IMR-90 (cell line): ENCODE data around the gene S1PR4. TPM values are rescaled to one million over a fixed set of nuclear protein-coding genes. Genes with fewer than 3 reads are reported as not detected.

Source experiments
- ATAC-seq: fragments of 200-7000 bp; cut with Tn5 transposase; 2 replicates; pipeline ENCODE4 v1.9.1; 2020; ENCODE audit warnings: low read depth, mild to moderate bottlenecking, moderate library complexity
- BruUV-seq: library from RNA; stranded (reverse); fragments of 400-500 nt; replicated peaks from 2 replicates; lab custom pipeline; 2021; lab: Mats Ljungman, UMichigan
- CTCF ChIA-PET: fragments of 300-600 bp; formaldehyde crosslinking; extraction: SDS; loops from one replicate; lab custom pipeline; 2021; ENCODE audit warnings: antibody characterized with exemption; lab: Yijun Ruan, JAX
- POLR2A ChIA-PET: fragments of 300-600 bp; sonication (Branson Sonifier 250); formaldehyde crosslinking; loops from one replicate; lab custom pipeline; 2022; ENCODE audit warnings: antibody characterized with exemption; ENCODE audit not compliant: unreplicated experiment; lab: Charles Lee
- DNase-seq: peaks from one replicate; pipeline ENCODE4 v3.0.0; 2013
- H2AFZ ChIP-seq: replicated peaks from 2 replicates; pipeline ENCODE3; 2013; ENCODE audit warnings: low read length, mild to moderate bottlenecking; ENCODE audit not compliant: poor library complexity
- H2AK5ac ChIP-seq: 2 replicates; pipeline ENCODE4 v1.6.1; 2013; ENCODE audit warnings: low read depth, low read length, inconsistent platforms
- H2AK9ac ChIP-seq: replicated peaks from 2 replicates; pipeline ENCODE3; 2013; ENCODE audit warnings: mild to moderate bottlenecking, low read depth, low read length, moderate library complexity; ENCODE audit not compliant: poor library complexity
- H2BK120ac ChIP-seq: 2 replicates; pipeline ENCODE4 v1.6.1; 2013; ENCODE audit warnings: low read depth, low read length, inconsistent platforms
- H2BK15ac ChIP-seq: 3 replicates; pipeline ENCODE4 v1.6.1; 2013; ENCODE audit warnings: low read depth, low read length, inconsistent platforms
- H2BK20ac ChIP-seq: 2 replicates; pipeline ENCODE4 v1.6.1; 2013; ENCODE audit warnings: low read depth, mild to moderate bottlenecking, inconsistent platforms, low read length, moderate library complexity
- H2BK5ac ChIP-seq: 2 replicates; pipeline ENCODE4 v1.6.1; 2013; ENCODE audit warnings: mild to moderate bottlenecking, low read depth, low read length, inconsistent platforms; ENCODE audit not compliant: poor library complexity, severe bottlenecking
- H3K14ac ChIP-seq: replicated peaks from 2 replicates; pipeline ENCODE4 v1.6.1; 2013; ENCODE audit warnings: low read depth, low read length, inconsistent platforms
- H3K18ac ChIP-seq: 2 replicates; pipeline ENCODE4 v1.6.1; 2013; ENCODE audit warnings: low read depth, low read length, control low read depth
- H3K23ac ChIP-seq: 2 replicates; pipeline ENCODE4 v1.6.1; 2013; ENCODE audit warnings: low read depth, low read length, inconsistent platforms
- H3K27ac ChIP-seq: 2 replicates; pipeline ENCODE4 v1.5.1; 2013; ENCODE audit warnings: mild to moderate bottlenecking, control low read depth, low read length; ENCODE audit not compliant: insufficient read depth
- H3K27me3 ChIP-seq: 2 replicates; pipeline ENCODE4 v1.6.1; 2013; ENCODE audit warnings: low read length; ENCODE audit not compliant: control insufficient read depth, insufficient read depth
- H3K36me3 ChIP-seq: 2 replicates; pipeline ENCODE4 v1.6.1; 2013; ENCODE audit warnings: low read length, mixed read lengths; ENCODE audit not compliant: control insufficient read depth, insufficient read depth
- H3K4ac ChIP-seq: 2 replicates; pipeline ENCODE4 v1.6.1; 2013; ENCODE audit warnings: low read depth, low read length, inconsistent platforms
- H3K4me1 ChIP-seq: 2 replicates; pipeline ENCODE4 v1.6.1; 2013; ENCODE audit warnings: low read length, mixed read lengths; ENCODE audit not compliant: control insufficient read depth, insufficient read depth
- H3K4me2 ChIP-seq: 2 replicates; pipeline ENCODE4 v1.6.1; 2013; ENCODE audit warnings: low read depth, mild to moderate bottlenecking, control low read depth, low read length, moderate library complexity
- H3K4me3 ChIP-seq: 2 replicates; pipeline ENCODE4 v1.5.1; 2013; ENCODE audit warnings: low read depth, mild to moderate bottlenecking, control low read depth, low read length, moderate library complexity; ENCODE audit not compliant: insufficient read depth
- H3K56ac ChIP-seq: 2 replicates; pipeline ENCODE4 v1.6.1; 2013; ENCODE audit warnings: low read length, inconsistent platforms; ENCODE audit not compliant: insufficient read depth; ENCODE audit errors: extremely low read depth
- H3K79me1 ChIP-seq, 2 experiments: 2 replicates each; pipeline ENCODE4 v1.6.1; 2013; ENCODE audit warnings: low read length in 2 of 2, inconsistent platforms in 1 of 2, low read depth in 1 of 2
- H3K9ac ChIP-seq: 2 replicates; pipeline ENCODE4 v1.6.1; 2013; ENCODE audit warnings: low read depth, low read length, control low read depth
- H3K9me1 ChIP-seq: 2 replicates; pipeline ENCODE4 v1.6.1; 2013; ENCODE audit warnings: low read length, inconsistent platforms; ENCODE audit not compliant: insufficient read depth
- H3K9me3 ChIP-seq: 2 replicates; pipeline ENCODE4 v1.6.1; 2013; ENCODE audit warnings: low read length; ENCODE audit not compliant: control insufficient read depth, insufficient read depth
- H4K20me1 ChIP-seq: 2 replicates; pipeline ENCODE4 v1.6.1; 2013; ENCODE audit warnings: low read length, inconsistent platforms; ENCODE audit not compliant: insufficient read depth
- H4K5ac ChIP-seq: 2 replicates; pipeline ENCODE4 v1.6.1; 2013; ENCODE audit warnings: mild to moderate bottlenecking, low read depth, low read length, control low read depth
- H4K8ac ChIP-seq, 2 experiments: 2 replicates each; pipeline ENCODE4 v1.6.1; 2013; ENCODE audit warnings: low read depth in 2 of 2, low read length in 2 of 2, control low read depth in 1 of 2, inconsistent platforms in 1 of 2
- H4K91ac ChIP-seq: 2 replicates; pipeline ENCODE4 v1.6.1; 2013; ENCODE audit warnings: low read depth, low read length, inconsistent platforms; ENCODE audit not compliant: insufficient read depth
- CTCF ChIP-seq: conservative IDR thresholded peaks from 2 replicates; pipeline ENCODE4 v1.5.1; 2012; ENCODE audit warnings: mild to moderate bottlenecking, low read depth, low read length, improper control_type of control experiment
- MAZ ChIP-seq: IDR thresholded peaks from 2 replicates; pipeline ENCODE4 v1.6.1; 2012; ENCODE audit warnings: low read depth, mild to moderate bottlenecking, low read length, improper control_type of control experiment, moderate library complexity, borderline replicate concordance
- NFE2L2 ChIP-seq: fragments of 150-350 bp; IDR thresholded peaks from 2 replicates; pipeline ENCODE4 v1.6.1; 2016; ENCODE audit warnings: low read depth, mild to moderate bottlenecking, low read length
- WGBS, 2 experiments: methylation state at CpG; one replicate each; pipeline versions ENCODE4 v1.1.5 to v1.1.7; 2013; ENCODE audit warnings: missing lambda C conversion rate in 2 of 2; ENCODE audit not compliant: insufficient read length in 1 of 2; ENCODE audit errors: extremely low coverage in 2 of 2; 5-methylcytosine and 5-hydroxymethylcytosine counted together
- dilution Hi-C: fragments of 300-500 bp; cut with HindIII; formaldehyde crosslinking; loops from one replicate; pipeline ENCODE4 v1.14.3; 2018; ENCODE audit warnings: low sequenced_read_pairs; ENCODE audit not compliant: unreplicated experiment
- in situ Hi-C: fragments of 300-500 bp; cut with MboI; formaldehyde crosslinking; loops from 3 replicates; pipeline ENCODE4 v1.14.3; 2019; ENCODE audit warnings: low sequenced_read_pairs, inconsistent platforms, mixed read lengths
- intact Hi-C: fragments of 100-400 bp; cut with micrococcal nuclease; formaldehyde crosslinking; loops from 2 replicates; pipeline ENCODE4 v1.10.0; 2022
- polyA plus RNA-seq, 3 experiments: library from polyadenylated mRNA; depleted of rRNA; stranded (reverse); fragments of >200 nt; gene quantifications; 2 replicates each; pipeline ENCODE4 v1.2.3, GENCODE V29; 2012; ENCODE audit warnings: low replicate concordance in 1 of 3
- total RNA-seq: library from RNA; depleted of rRNA; stranded (reverse); fragments of >200 nt; gene quantifications from 2 replicates; pipeline ENCODE4 v1.2.3, GENCODE V29; 2012

S1PR4 gene
- total and polyA plus RNA-seq, 2 of the 4 experiments (the other 2 are of a cell fraction): not detected

GRCh38 chr19:3224346-3225168 is 46.0 kb downstream of the S1PR4 start, which contains the start of gene CELF5:
TSS of gene CELF5 (plus strand) at chr19:3224661. CDS start at chr19:3224740, 79 bp downstream.
- no peak within 1 kb of the TSS for H2BK20ac ChIP-seq
- no peak within 1 kb of the TSS for H2AK5ac ChIP-seq
- no peak within 1 kb of the TSS for H3K18ac ChIP-seq
- no peaks in the 10 kb centered on the region for H3K9me3 ChIP-seq
- H3K79me1 ChIP-seq: no peaks in the 10 kb centered on the region
- CTCF ChIA-PET: interaction anchor here (0.7 kb wide), 1 partner anchor 9 kb away, joined by 3 read pairs; no protein-coding TSS in a partner anchor
- no peak within 1 kb of the TSS for H2BK120ac ChIP-seq
- no peaks in the 10 kb centered on the region for H3K36me3 ChIP-seq
- BruUV-seq: no TSS peak
- H2BK5ac ChIP-seq: no peak within 1 kb of the TSS
- H3K4ac ChIP-seq: no peak within 1 kb of the TSS
- H3K9ac ChIP-seq: no peak within 1 kb of the TSS
- H4K8ac ChIP-seq: no peak within 1 kb of the TSS
- in situ Hi-C loops: no loop called here
- POLR2A ChIA-PET: no interaction called here
- ATAC-seq (peak; percentile 95), DNase-seq (no peak)
- dilution Hi-C loops: no loop called here
- H3K4me2 ChIP-seq: peak within 1 kb of the TSS; percentile 73
- intact Hi-C loops: no loop called here
- peak within 1 kb of the TSS; percentile 28 for H2AK9ac ChIP-seq
- peaks cover 43% of the 10 kb centered on the region for H3K27me3 ChIP-seq
- H3K14ac ChIP-seq: no peak within 1 kb of the TSS
- H2BK15ac ChIP-seq: no peak within 1 kb of the TSS
- 1% methylated on average over 21 of the region's 94 CpGs; no CpG with 5 or more reads in 1 of the 2 experiments for WGBS, 2 experiments
- H3K56ac ChIP-seq: no peak within 1 kb of the TSS
- no peaks in the 10 kb centered on the region; the same call in 1 of the 2 replicates for H4K20me1 ChIP-seq
- H4K5ac ChIP-seq: no peak within 1 kb of the TSS
- peaks cover 2% of the 10 kb centered on the region; the same call in 1 of the 2 replicates for H3K4me1 ChIP-seq
- no peak within 1 kb of the TSS for H3K27ac ChIP-seq
- TF ChIP-seq CTCF (peak; percentile 61), MAZ (peak; percentile 49; the same call in 1 of the 2 replicates), NFE2L2 (no peak)
- H3K4me3 ChIP-seq: peak within 1 kb of the TSS; percentile 41; the same call in 1 of the 2 replicates
- no peak within 1 kb of the TSS for H3K23ac ChIP-seq
- H3K9me1 ChIP-seq: no peaks in the 10 kb centered on the region
- peak within 1 kb of the TSS; percentile 83 for H2AFZ ChIP-seq
- no peak within 1 kb of the TSS for H4K91ac ChIP-seq
